ENCODE measurements around the gene PARP1.

DNA sequence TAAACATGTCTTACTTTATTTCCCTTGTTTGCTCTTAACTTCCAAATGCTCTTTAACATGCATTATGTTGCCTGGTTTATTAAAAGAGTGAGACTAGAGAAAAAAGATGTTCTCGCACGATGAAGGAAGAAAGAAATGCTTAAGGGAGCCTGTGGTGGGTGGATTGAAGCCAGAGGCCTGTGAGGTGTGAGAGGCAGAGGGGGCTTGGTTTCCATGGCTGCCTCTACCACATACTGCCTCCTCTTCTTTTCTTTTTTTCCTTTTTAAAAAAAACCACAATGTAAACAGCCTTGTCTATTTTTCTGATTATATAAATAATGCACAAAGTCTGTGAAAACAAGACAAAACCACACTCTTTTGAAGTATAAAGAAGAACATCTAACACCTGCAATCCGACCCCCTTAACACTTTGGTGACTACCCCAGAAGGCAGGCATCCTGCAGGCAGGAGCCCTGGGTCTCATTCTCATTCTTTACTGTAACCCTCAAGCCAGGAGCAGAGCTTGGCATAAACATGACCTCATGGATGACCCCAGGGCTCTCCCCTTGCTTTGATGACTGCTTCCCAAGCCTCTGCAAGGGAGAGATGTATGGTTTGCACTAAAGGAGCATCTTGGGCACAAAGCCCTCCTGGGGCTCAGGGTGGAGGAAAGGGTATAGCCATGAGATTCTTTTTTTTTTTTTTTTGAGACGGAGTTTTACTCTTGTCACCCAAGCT is 10.1 kb upstream of the PARP1 start:
- TF ChIP-seq POLR2A (IDR thresholded peaks at IDR 0.05) (no peak), EP300 (IDR thresholded peaks at IDR 0.05) (no peak), POLR2AphosphoS5 (IDR thresholded peaks at IDR 0.05) (no peak)
- TF ChIP-seq, protein P1, sequence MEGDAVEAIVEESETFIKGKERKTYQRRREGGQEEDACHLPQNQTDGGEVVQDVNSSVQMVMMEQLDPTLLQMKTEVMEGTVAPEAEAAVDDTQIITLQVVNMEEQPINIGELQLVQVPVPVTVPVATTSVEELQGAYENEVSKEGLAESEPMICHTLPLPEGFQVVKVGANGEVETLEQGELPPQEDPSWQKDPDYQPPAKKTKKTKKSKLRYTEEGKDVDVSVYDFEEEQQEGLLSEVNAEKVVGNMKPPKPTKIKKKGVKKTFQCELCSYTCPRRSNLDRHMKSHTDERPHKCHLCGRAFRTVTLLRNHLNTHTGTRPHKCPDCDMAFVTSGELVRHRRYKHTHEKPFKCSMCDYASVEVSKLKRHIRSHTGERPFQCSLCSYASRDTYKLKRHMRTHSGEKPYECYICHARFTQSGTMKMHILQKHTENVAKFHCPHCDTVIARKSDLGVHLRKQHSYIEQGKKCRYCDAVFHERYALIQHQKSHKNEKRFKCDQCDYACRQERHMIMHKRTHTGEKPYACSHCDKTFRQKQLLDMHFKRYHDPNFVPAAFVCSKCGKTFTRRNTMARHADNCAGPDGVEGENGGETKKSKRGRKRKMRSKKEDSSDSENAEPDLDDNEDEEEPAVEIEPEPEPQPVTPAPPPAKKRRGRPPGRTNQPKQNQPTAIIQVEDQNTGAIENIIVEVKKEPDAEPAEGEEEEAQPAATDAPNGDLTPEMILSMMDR (IDR thresholded peaks at IDR 0.05), result no peak
